Naive thymus-derived CD4-positive, alpha-beta T cell (primary cell): ENCODE measurements around the gene GPR25. TPM values are rescaled to one million over a fixed set of nuclear protein-coding genes. Genes with fewer than 3 reads are reported as not detected.

Source experiments
- ATAC-seq: fragments of 150-1000 bp; cut with Tn5 transposase; 2 replicates; pipeline ENCODE4 v1.10.0; 2021; ENCODE audit warnings: mild to moderate bottlenecking, moderate library complexity
- CTCF ChIA-PET: fragments of 350-600 bp; sonication (Branson Sonifier 250); formaldehyde crosslinking; loops from one replicate; lab custom pipeline; 2021; ENCODE audit warnings: antibody characterized with exemption; lab: Charles Lee
- POLR2A ChIA-PET: fragments of 350-600 bp; sonication (Branson Sonifier 250); formaldehyde crosslinking; loops from one replicate; lab custom pipeline; 2021; ENCODE audit warnings: antibody characterized with exemption, inconsistent platforms; lab: Charles Lee
- DNase-seq, 9 donors: peaks; one replicate each; pipeline versions ENCODE4 v3.0.0 to v3.0.0-alpha.2; 2020 to 2022; ENCODE audit warnings: mixed read lengths in 1 of 9
- H3K27ac ChIP-seq: one replicate; pipeline ENCODE4 v1.7.0; 2013; ENCODE audit warnings: mild to moderate bottlenecking, low read depth, low read length, moderate library complexity
- H3K27me3 ChIP-seq, 2 donors: one replicate each; pipeline ENCODE4 v1.7.0; 2013; ENCODE audit warnings: low read length in 2 of 2, mild to moderate bottlenecking in 2 of 2, moderate library complexity in 2 of 2; ENCODE audit not compliant: control insufficient read depth in 2 of 2, insufficient read depth in 2 of 2
- H3K36me3 ChIP-seq, 3 experiments: 1 replicate in 2 of 3; 2 replicates in 1 of 3; pipeline ENCODE4 v1.7.0; 2013; ENCODE audit warnings: low read length in 3 of 3, mild to moderate bottlenecking in 3 of 3, moderate library complexity in 1 of 3; ENCODE audit not compliant: insufficient read depth in 3 of 3, control insufficient read depth in 2 of 3
- H3K4me1 ChIP-seq, 2 donors: one replicate each; pipeline ENCODE4 v1.7.0; 2013; ENCODE audit warnings: low read length in 2 of 2, mild to moderate bottlenecking in 2 of 2, moderate library complexity in 1 of 2; ENCODE audit not compliant: control insufficient read depth in 2 of 2, insufficient read depth in 2 of 2
- H3K4me3 ChIP-seq: 2 replicates; pipeline ENCODE4 v1.7.0; 2013; ENCODE audit warnings: mild to moderate bottlenecking, low read length
- H3K9me3 ChIP-seq, 3 experiments: 1 replicate in 2 of 3; 2 replicates in 1 of 3; pipeline ENCODE4 v1.7.0; 2013; ENCODE audit warnings: low read length in 3 of 3; ENCODE audit not compliant: control insufficient read depth in 2 of 3
- H3K27ac Mint-ChIP-seq, 9 donors: one replicate each; pipeline ENCODE4 v1.8.0; 2020 to 2022; ENCODE audit warnings: mixed read lengths in 9 of 9, mild to moderate bottlenecking in 8 of 9, moderate library complexity in 5 of 9, inconsistent platforms in 2 of 9
- H3K27me3 Mint-ChIP-seq, 5 donors: one replicate each; pipeline ENCODE4 v1.8.0; 2021 to 2022; ENCODE audit warnings: mixed read lengths in 5 of 5, mild to moderate bottlenecking in 1 of 5
- H3K36me3 Mint-ChIP-seq, 5 donors: one replicate each; pipeline ENCODE4 v1.8.0; 2020 to 2022; ENCODE audit warnings: mixed read lengths in 5 of 5, mild to moderate bottlenecking in 3 of 5, inconsistent platforms in 1 of 5
- H3K4me1 Mint-ChIP-seq, 7 donors: one replicate each; pipeline ENCODE4 v1.8.0; 2020 to 2022; ENCODE audit warnings: mixed read lengths in 7 of 7, mild to moderate bottlenecking in 3 of 7, inconsistent platforms in 1 of 7
- H3K4me3 Mint-ChIP-seq, 10 donors: one replicate each; pipeline ENCODE4 v1.8.0; 2020 to 2022; ENCODE audit warnings: mild to moderate bottlenecking in 10 of 10, mixed read lengths in 10 of 10, moderate library complexity in 6 of 10, inconsistent platforms in 2 of 10
- H3K9me3 Mint-ChIP-seq, 11 donors: one replicate each; pipeline ENCODE4 v1.8.0; 2020 to 2022; ENCODE audit warnings: mixed read lengths in 11 of 11, mild to moderate bottlenecking in 4 of 11, inconsistent platforms in 1 of 11, moderate library complexity in 1 of 11
- intact Hi-C, 2 donors: fragments of 100-400 bp; cut with micrococcal nuclease; formaldehyde crosslinking; loops; one replicate each; pipeline ENCODE4 v1.15.1; 2023
- polyA plus RNA-seq, 2 donors: library from polyadenylated mRNA; unstranded; fragments of 300-500 nt; fragmentation: Illumina TruSeq; gene quantifications; one replicate each; pipeline ENCODE4 v1.2.3, GENCODE V29; 2021
- total RNA-seq, 6 experiments: library from RNA in 5 of 6; stranded (reverse) in 5 of 6; gene quantifications; 1 replicate in 5 of 6; 2 replicates in 1 of 6; pipeline ENCODE4 v1.2.3 and lab custom pipeline; 2021 to 2026

Gene GPR25
- total and polyA plus RNA-seq, 7 experiments from 2014 or later: 0.48 to 1.8 (median 0.99) TPM; not detected in 1

DNA sequence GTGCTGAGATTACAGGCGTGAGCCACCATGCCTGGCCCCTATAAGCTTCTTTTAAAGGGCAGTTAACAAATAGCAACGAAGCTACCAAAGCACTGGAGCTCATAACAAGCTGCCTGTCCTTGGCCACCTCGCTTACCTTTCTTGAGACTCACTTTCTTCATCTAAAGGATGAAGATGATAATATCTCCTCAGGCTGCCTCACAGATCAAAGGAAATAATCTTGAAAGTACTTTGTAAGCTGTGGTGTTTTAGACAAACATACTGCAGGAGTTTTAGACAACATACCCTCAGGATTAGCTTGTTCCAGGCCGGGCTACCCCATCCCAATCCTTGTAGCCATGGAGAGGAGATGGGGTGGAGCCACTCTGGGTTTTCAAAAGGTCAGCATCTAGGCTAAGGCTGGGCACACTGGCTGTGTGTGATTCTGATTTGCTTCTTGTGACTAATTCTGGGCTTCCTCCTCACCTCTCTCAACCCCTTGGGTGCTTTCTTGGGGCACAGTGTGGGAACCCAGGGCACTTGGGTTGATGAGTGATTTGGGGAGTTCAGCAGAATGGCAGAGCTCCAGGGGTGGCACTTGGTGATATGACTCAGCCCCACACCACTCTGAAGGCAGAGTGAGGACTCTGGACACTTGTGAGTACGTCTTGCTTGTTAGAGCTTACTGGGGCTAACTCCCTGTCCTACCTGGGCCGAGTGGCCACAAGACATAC is 5.2 kb downstream of the GPR25 start:
- DNase-seq: no peak
- Histone ChIP-seq H3K27me3 (no peaks in the 10 kb centered on the region), H3K36me3 (no peaks in the 10 kb centered on the region), H3K9me3 (no peaks in the 10 kb centered on the region), H3K27ac (no peak overlapping the region), H3K4me3 (no peak overlapping the region), H3K4me1 (peaks cover 13 to 24% of the 10 kb centered on the region in 2 donors)
- peak; percentile 39 for ATAC-seq
- intact Hi-C loops: no loop called here
- H3K9me3 Mint-ChIP-seq: no peaks in the 10 kb centered on the region
- peak overlapping the region in 3 of 9 donors; percentile 9 to 65 (median 14) for H3K27ac Mint-ChIP-seq
- H3K27me3 Mint-ChIP-seq: peaks cover 8 to 70% (median 19%) of the 10 kb centered on the region in 5 donors
- POLR2A ChIA-PET: interaction anchor here (1.0 to 1.1 kb wide), 2 partner anchors 10 to 20 kb away, joined by 4 to 5 read pairs; no protein-coding TSS in a partner anchor
- peaks cover 6 to 43% (median 29%) of the 10 kb centered on the region in 7 donors for H3K4me1 Mint-ChIP-seq
- CTCF ChIA-PET: interaction anchor here (1.3 kb wide), 1 partner anchor 10 kb away, joined by 3 read pairs; no protein-coding TSS in a partner anchor
- H3K4me3 Mint-ChIP-seq: peak overlapping the region in 3 of 10 donors; percentile 25 to 52 (median 41)
- no peaks in the 10 kb centered on the region for H3K36me3 Mint-ChIP-seq

GRCh38 chr1:200880212-200880611 is 7.4 kb downstream of the GPR25 start:
- Histone ChIP-seq H3K27ac (no peak overlapping the region), H3K36me3 (no peaks in the 10 kb centered on the region), H3K9me3 (no peaks in the 10 kb centered on the region), H3K4me3 (no peak overlapping the region), H3K4me1 (peaks cover 13 to 18% of the 10 kb centered on the region in 2 donors), H3K27me3 (no peaks in the 10 kb centered on the region)
- Mint-ChIP-seq H3K4me1 (peaks cover 6 to 33% (median 21%) of the 10 kb centered on the region in 7 donors), H3K36me3 (no peaks in the 10 kb centered on the region), H3K27me3 (peaks cover 0 to 63% (median 3%) of the 10 kb centered on the region in 5 donors), H3K27ac (no peak overlapping the region), H3K9me3 (no peaks in the 10 kb centered on the region), H3K4me3 (no peak overlapping the region)
- peak; percentile 32 for ATAC-seq
- CTCF ChIA-PET: no interaction called here
- POLR2A ChIA-PET: interaction anchor here (1.2 to 1.4 kb wide), 2 partner anchors 17 to 21 kb away, joined by 4 read pairs; no protein-coding TSS in a partner anchor
- intact Hi-C loops: no loop called here
- DNase-seq: no peak

DNA sequence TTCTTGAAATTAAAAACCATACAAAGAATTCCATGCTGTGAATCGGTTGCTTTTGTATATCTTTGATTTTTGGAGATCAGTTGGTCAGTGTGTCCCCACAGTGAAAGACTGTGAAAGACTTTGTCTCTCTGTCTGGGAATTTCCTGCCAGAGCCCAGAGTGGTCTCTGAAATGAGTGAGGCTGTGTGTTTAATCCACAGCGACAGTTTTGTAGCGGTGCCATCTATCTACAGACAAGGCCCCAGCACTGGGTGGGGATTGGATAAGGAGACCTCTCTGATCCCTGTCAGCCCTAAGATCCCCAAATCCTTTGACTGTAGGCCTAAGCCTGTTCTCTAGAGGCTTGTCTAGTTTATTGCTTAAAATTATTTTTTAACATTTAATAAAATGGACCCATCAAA is 10.3 kb downstream of the GPR25 start:
- Mint-ChIP-seq H3K27ac (no peak overlapping the region), H3K27me3 (peaks cover 0 to 50% (median 0%) of the 10 kb centered on the region in 5 donors), H3K4me3 (no peak overlapping the region), H3K4me1 (peaks cover 13 to 35% (median 21%) of the 10 kb centered on the region in 7 donors), H3K9me3 (no peaks in the 10 kb centered on the region), H3K36me3 (no peaks in the 10 kb centered on the region)
- Histone ChIP-seq H3K9me3 (no peaks in the 10 kb centered on the region), H3K27me3 (no peaks in the 10 kb centered on the region), H3K4me3 (no peak overlapping the region), H3K4me1 (peaks cover 13 to 21% of the 10 kb centered on the region in 2 donors), H3K36me3 (no peaks in the 10 kb centered on the region), H3K27ac (no peak overlapping the region)
- ChIA-PET POLR2A (no interaction called here), CTCF (no interaction called here)
- ATAC-seq: no peak
- intact Hi-C loops: no loop called here
- peak in 1 of 9 donors; percentile 7 for DNase-seq

DNA sequence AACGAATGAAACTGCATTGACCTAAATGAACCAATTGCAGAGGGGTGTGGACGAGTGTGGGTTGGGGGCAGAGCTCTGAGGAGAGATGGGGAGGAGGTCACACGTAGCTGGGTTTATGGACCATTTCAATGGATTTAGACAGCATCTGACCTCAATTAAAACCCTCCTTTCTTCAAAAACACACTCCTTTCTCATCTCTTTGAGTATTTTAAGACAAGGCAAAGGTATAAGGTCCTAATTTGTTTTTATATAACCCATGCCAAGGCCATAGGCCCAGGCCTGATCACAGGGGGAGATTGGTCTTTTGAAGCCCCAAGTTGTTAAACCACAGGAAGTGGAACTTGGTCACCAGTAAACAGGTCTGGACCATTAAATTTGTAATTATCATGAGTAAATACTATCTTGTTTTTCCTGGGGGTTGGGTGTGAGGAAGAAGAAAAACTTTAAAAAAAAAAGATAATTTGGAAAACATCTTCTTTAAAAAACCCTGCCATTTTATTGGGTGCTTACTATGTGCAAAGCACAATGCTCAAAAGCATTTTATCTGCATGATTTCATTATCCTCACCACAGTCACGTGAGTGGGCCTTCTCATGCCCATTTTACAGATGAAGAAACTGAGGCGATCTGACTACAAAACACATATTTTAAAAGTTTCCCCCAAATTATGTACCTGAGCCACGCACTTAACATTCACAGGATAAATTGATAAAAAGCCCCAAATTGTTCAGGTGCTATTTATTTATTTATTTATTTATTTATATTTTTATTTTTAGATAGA is 13.0 kb downstream of the GPR25 start:
- ChIA-PET CTCF (no interaction called here), POLR2A (no interaction called here)
- H3K27ac ChIP-seq: no peak overlapping the region
- no peak overlapping the region for H3K4me3 ChIP-seq
- H3K9me3 ChIP-seq: no peaks in the 10 kb centered on the region
- no peaks in the 10 kb centered on the region for H3K36me3 ChIP-seq
- H3K4me1 ChIP-seq: peaks cover 27 to 39% of the 10 kb centered on the region in 2 donors
- H3K27me3 ChIP-seq: no peaks in the 10 kb centered on the region
- intact Hi-C loops: no loop called here
- peaks cover 32 to 54% (median 39%) of the 10 kb centered on the region in 7 donors for H3K4me1 Mint-ChIP-seq
- no peak for ATAC-seq
- peak overlapping the region in 4 of 9 donors; percentile 17 to 62 (median 42) for H3K27ac Mint-ChIP-seq
- no peak for DNase-seq
- H3K36me3 Mint-ChIP-seq: no peaks in the 10 kb centered on the region
- H3K27me3 Mint-ChIP-seq: peaks cover 0 to 48% (median 4%) of the 10 kb centered on the region in 5 donors
- no peaks in the 10 kb centered on the region for H3K9me3 Mint-ChIP-seq
- peak overlapping the region in 1 of 10 donors; percentile 17 for H3K4me3 Mint-ChIP-seq

DNA sequence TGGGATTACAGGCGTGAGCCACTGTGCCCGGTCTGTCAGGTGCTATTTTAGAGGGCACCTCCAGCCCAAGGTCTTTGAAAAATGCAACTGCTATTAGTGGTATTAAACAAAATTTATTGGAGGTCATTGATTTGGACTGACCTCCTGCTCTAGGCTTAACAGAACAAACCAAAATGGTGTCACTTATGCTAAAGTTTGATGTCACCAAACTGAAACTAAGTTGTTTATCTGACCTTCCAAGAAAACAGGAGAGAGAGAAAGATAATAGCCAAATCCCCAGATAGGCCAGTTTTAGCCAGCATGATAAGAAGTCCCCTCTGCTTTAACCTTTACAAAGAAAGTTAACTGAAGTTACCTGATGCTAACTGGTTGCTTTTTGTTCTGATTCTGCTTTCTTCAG is 13.8 kb downstream of the GPR25 start:
- ATAC-seq: no peak
- Mint-ChIP-seq H3K9me3 (no peaks in the 10 kb centered on the region), H3K27ac (peak overlapping the region in 4 of 9 donors; percentile 15 to 72 (median 37)), H3K36me3 (no peaks in the 10 kb centered on the region), H3K27me3 (peaks cover 0 to 46% (median 4%) of the 10 kb centered on the region in 5 donors), H3K4me1 (peaks cover 33 to 58% (median 44%) of the 10 kb centered on the region in 7 donors), H3K4me3 (peak overlapping the region in 1 of 10 donors; percentile 2)
- intact Hi-C loops: no loop called here
- Histone ChIP-seq H3K27ac (no peak overlapping the region), H3K27me3 (no peaks in the 10 kb centered on the region), H3K4me3 (no peak overlapping the region), H3K4me1 (peaks cover 31 to 39% of the 10 kb centered on the region in 2 donors), H3K9me3 (no peaks in the 10 kb centered on the region), H3K36me3 (no peaks in the 10 kb centered on the region)
- DNase-seq: no peak
- POLR2A ChIA-PET: no interaction called here
- CTCF ChIA-PET: interaction anchor here (0.7 kb wide), 1 partner anchor 85 kb away, joined by 3 read pairs; no protein-coding TSS in a partner anchor

DNA sequence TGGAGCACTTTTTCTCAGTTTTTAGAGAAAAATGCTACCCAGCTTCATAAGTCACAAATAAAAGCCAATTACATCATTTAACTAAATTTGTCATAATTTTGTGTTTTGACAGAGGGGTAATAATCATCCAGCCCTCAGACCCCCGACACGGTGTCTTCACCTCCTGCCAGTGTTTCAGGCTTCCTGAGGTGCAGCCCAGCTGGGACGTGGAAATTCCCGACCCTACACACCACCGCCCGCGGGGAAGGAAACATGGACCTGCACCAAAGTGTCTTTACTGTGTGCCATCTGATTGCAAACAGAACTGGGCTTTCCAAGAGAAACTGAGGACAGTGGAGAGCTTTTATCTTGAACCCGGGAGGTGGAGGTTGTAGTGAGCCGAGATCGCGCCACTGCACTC is 14.3 kb downstream of the GPR25 start:
- Histone ChIP-seq H3K4me3 (no peak overlapping the region), H3K27ac (no peak overlapping the region), H3K36me3 (no peaks in the 10 kb centered on the region), H3K27me3 (peaks cover 0 to under 1% of the 10 kb centered on the region in 2 donors), H3K4me1 (peaks cover 35 to 39% of the 10 kb centered on the region in 2 donors), H3K9me3 (no peaks in the 10 kb centered on the region)
- ChIA-PET POLR2A (interaction anchor here (0.6 kb wide), 1 partner anchor 18 kb away, joined by 3 read pairs; no protein-coding TSS in a partner anchor), CTCF (interaction anchor here (0.7 kb wide), 1 partner anchor 85 kb away, joined by 3 read pairs; no protein-coding TSS in a partner anchor)
- peak overlapping the region in 2 of 10 donors; percentile 21 to 39 for H3K4me3 Mint-ChIP-seq
- ATAC-seq (no peak), DNase-seq (no peak)
- peaks cover 33 to 63% (median 48%) of the 10 kb centered on the region in 7 donors for H3K4me1 Mint-ChIP-seq
- no peaks in the 10 kb centered on the region for H3K36me3 Mint-ChIP-seq
- H3K27me3 Mint-ChIP-seq: peaks cover 2 to 48% (median 8%) of the 10 kb centered on the region in 5 donors
- peak overlapping the region in 5 of 9 donors; percentile 15 to 72 (median 27) for H3K27ac Mint-ChIP-seq
- intact Hi-C loops: no loop called here
- no peaks in the 10 kb centered on the region for H3K9me3 Mint-ChIP-seq
